Measurements from ENCODE around the gene METTL27.

- TF ChIP-seq CTCF (IDR thresholded peaks at IDR 0.05) (no peak), POLR2A (IDR thresholded peaks at IDR 0.05) (peak in 1 of 2 donors; percentile 11)
Measured at GRCh38 chr7:73832806-73833205, 9.5 kb downstream of the METTL27 start.
